Fibroblast of villous mesenchyme (primary cell): ENCODE results near the gene ARRDC3. TPM values are rescaled to one million over a fixed set of nuclear protein-coding genes. Genes with fewer than 3 reads are reported as not detected.

Experiments
- DNase-seq: peaks from one replicate; pipeline ENCODE4 v3.0.0-alpha.2; 2010; ENCODE audit warnings: low read depth
- H3K4me3 ChIP-seq: 2 replicates; pipeline ENCODE4 v1.5.1; 2011; ENCODE audit warnings: low read depth, mild to moderate bottlenecking, low read length
- total RNA-seq: library from RNA; depleted of rRNA; stranded (reverse); fragments of >200 nt; gene quantifications from 2 replicates; pipeline ENCODE4 v1.2.3, GENCODE V29; 2012
- TF ChIP-seq, protein P1 (sequence below): IDR thresholded peaks from 2 replicates; pipeline ENCODE4 v1.5.1; 2012; ENCODE audit warnings: low read depth, mild to moderate bottlenecking, low read length; ENCODE audit not compliant: insufficient read depth

ARRDC3 gene
- total RNA-seq, 1 donor, result 56.6 TPM

DNA sequence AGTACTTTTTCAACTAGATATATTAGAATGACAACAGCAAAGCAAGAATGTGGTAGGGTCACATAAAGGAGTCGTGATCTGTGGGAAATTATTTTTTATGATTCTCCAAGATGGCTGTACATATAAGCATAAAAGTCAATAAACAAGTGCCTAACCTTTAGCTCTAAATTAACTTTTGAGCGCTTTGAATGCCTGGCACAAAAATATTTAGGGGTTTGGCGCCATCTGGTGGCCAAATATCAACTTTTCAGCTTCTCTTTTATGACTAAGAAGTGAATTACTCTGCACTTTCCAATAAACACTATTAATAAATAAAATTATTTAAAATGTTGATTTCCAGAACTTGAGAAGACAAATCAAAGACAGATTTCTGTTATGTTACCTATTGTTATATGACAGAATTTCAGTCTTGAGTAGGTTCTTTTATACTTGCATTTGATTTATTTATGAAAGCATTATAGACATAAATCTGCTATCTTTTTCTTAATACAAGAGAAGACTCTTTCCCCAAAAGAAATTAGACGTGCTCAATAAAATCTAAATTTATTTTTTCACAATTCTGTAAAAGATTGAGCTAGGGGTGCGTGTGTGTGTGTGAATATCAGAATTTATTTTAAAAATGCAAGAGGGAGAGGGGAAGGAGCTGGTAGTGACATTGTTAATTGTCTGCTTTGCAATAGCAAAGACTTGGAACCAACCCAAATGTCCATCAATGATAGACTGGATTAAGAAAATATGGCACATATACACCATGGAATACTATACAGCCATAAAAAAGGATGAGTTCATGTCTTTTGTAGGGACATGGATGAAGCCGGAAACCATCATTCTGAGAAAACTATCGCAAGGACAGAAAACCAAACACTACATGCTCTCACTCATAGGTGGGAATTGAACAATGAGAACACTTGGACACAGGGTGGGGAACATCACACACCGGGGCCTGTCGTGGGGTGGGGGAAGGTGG, 36.7 kb upstream of the ARRDC3 start:
- TF ChIP-seq, protein P1, sequence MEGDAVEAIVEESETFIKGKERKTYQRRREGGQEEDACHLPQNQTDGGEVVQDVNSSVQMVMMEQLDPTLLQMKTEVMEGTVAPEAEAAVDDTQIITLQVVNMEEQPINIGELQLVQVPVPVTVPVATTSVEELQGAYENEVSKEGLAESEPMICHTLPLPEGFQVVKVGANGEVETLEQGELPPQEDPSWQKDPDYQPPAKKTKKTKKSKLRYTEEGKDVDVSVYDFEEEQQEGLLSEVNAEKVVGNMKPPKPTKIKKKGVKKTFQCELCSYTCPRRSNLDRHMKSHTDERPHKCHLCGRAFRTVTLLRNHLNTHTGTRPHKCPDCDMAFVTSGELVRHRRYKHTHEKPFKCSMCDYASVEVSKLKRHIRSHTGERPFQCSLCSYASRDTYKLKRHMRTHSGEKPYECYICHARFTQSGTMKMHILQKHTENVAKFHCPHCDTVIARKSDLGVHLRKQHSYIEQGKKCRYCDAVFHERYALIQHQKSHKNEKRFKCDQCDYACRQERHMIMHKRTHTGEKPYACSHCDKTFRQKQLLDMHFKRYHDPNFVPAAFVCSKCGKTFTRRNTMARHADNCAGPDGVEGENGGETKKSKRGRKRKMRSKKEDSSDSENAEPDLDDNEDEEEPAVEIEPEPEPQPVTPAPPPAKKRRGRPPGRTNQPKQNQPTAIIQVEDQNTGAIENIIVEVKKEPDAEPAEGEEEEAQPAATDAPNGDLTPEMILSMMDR, result peak; percentile 58
- H3K4me3 ChIP-seq, result no peak overlapping the region
- DNase-seq, result peak; percentile 75

DNA sequence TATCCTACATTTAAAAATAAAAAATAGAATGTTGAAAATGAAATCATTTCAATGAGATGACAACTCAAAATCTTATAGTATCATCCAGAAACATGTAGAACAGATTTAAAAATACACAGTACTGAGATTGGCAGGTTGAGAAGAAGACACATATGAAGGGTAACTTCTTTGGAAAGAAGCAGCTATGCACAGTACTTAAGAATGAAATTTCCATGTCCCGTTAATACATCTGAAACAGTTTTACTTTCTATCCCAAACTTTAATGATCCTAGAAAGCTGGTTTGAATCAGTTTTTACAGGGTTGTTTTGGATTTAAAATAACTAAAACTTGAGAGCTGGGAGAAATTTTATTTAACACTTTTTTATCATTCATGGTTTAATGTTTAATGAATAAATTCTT, 36.0 kb upstream of the ARRDC3 start:
- TF ChIP-seq, protein P1, result no peak
- no peak overlapping the region for H3K4me3 ChIP-seq
- DNase-seq, result no peak

DNA sequence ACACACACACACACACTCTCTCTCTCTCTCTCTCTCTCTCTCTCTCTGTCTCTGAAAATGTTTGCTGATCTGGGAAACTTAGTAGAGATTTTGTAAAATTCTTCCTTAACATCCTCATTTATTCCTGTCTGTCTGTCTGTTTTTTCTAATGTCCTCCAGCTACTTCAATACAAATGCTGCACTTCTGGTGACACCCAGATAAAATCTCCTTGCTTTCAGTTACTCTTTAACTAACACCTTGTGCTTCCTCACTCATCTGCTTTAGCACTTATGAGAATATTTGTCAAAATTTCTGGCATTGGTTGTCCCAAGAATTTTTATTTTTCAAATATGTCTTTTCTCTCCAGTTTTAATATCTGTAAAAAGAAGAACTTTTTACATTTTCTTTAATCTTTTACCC, 35.0 kb upstream of the ARRDC3 start:
- no peak overlapping the region for H3K4me3 ChIP-seq
- TF ChIP-seq, protein P1, result no peak
- DNase-seq, result no peak

DNA sequence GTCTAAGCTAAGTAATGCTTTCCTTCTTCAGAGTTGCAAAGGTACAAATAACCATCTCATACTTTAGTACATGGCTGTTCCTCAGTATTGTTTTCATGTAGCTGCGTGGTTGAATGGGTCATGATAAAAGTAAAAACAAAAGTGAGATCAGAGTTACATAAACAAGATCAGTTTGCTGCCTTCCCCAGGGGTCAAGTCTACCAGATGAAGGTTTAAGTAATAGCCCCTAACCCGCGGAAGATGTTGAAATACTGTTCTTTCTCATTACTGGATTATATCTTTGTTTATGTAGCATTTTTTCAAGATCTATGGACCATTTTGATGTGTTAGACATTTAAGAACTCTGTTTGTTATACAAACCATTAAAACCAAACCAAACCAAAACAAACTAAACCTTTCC, 34.1 kb upstream of the ARRDC3 start:
- H3K4me3 ChIP-seq, result no peak overlapping the region
- DNase-seq, result peak; percentile 92
- TF ChIP-seq, protein P1, result no peak

DNA sequence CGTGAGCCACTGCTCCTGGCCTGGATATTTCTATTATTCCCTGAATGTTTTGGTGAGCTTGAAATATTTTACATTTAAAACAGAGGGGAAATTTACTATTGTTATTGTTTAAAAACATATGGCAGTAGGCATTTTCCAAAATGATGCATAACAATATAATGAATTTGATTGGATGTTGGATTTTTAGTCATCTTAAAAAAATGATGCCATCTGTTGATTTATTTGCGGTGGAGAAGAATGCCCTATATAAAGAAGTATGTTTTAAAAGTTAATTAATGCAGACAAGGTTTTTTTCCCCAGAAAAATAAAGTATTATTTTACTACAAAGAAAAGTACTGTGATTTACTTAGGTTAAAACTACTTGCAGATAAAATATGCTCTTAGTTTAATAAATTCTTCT, 33.4 kb upstream of the ARRDC3 start:
- DNase-seq, result no peak
- TF ChIP-seq, protein P1, result no peak
- no peak overlapping the region for H3K4me3 ChIP-seq

DNA sequence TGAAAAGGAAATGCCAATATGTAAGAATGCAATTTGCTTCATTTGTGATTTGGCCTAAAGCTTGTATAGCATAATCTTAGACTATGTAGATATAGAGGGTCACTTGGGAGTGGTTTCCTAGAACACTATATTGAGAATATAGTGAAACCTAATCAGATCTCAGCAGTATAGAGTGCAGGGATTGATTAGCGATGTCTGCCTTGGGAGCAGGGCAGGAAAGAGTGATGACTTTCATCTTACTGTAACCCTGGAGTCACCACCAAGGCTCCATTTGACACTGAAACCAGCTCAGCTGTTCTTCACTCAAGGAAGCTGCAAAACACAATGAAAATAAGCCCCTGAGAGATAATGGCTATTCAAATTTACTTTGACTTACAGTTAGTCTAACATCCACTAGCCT, 26.2 kb upstream of the ARRDC3 start:
- TF ChIP-seq, protein P1, result no peak

More for the DNA sequence above, 26.2 kb upstream of the ARRDC3 start:
- no peak for DNase-seq
- no peak overlapping the region for H3K4me3 ChIP-seq
